ENCODE results near the gene MORC2. TPM values are rescaled to one million over a fixed set of nuclear protein-coding genes. Genes with fewer than 3 reads are reported as not detected.

The MORC2 gene
- total and polyA plus RNA-seq, 9 of the 15 experiments (the other 6 are each of a cell fraction or from before 2014, with no cell fraction given), result 3.3 to 34.7 (median 16.7) TPM

- Histone ChIP-seq H3K4me3 (no peak overlapping the region), H3K9me1 (ENCODE audit: control insufficient read depth, insufficient read depth, low read length) (no peaks in the 10 kb centered on the region), H2AFZ (ENCODE audit: low read depth, low read length) (no peak overlapping the region), H3K36me3 (ENCODE audit: control insufficient read depth, insufficient read depth, low read length) (peaks cover 7% of the 10 kb centered on the region; the same call in 1 of the 3 replicates), H3K9me3 (replicated peaks; ENCODE audit: control insufficient read depth, insufficient read depth, low read depth, low read length) (no peaks in the 10 kb centered on the region), H3K4me1 (replicated peaks in 1 of 2; ENCODE audit: control insufficient read depth in 2 of 2, insufficient read depth in 2 of 2, low read length in 2 of 2) (no peaks in the 10 kb centered on the region), H4K20me1 (replicated peaks; ENCODE audit: control insufficient read depth, insufficient read depth, low read length) (no peaks in the 10 kb centered on the region), H3K27me3 (ENCODE audit: control insufficient read depth in 2 of 2, insufficient read depth in 2 of 2, low read length in 2 of 2) (no peaks in the 10 kb centered on the region), H3K9ac (ENCODE audit: insufficient read depth in 1 of 2, low read depth in 2 of 2, low read length in 2 of 2) (no peak overlapping the region), H3K79me2 (ENCODE audit: control insufficient read depth, insufficient read depth, low read length) (no peaks in the 10 kb centered on the region), H3K4me2 (ENCODE audit: insufficient read depth, low read length) (no peak overlapping the region), H3K27ac (ENCODE audit: extremely low read depth, low read depth, low read length) (no peak overlapping the region)
- FAIRE-seq (no peak), DNase-seq (ENCODE audit: extremely low read depth in 1 of 4, low spot score in 3 of 4) (no peak), ATAC-seq (no peak)
- in situ Hi-C loops (cut with MboI) (no loop called here), intact Hi-C loops (cut with micrococcal nuclease) (no loop called here)
- no TSS peak for BruUV-seq (replicated peaks)
- ChIA-PET POLR2A (interaction anchor here (0.6 kb wide), 1 partner anchor 254 kb away, joined by 4 read pairs; no protein-coding TSS in a partner anchor), CTCF (ENCODE audit: low intra/inter-chr PET ratio) (no interaction called here)
- TF ChIP-seq POLR2A (conservative IDR thresholded peaks at IDR 0.05) (peak; percentile 36; the same call in 1 of the 2 replicates), POLR2G (IDR thresholded peaks at IDR 0.05; ENCODE audit: low read depth, low read length) (peak; percentile 50), SNIP1 (IDR thresholded peaks at IDR 0.05; ENCODE audit: low read depth) (no peak)
- WGBS (ENCODE audit: insufficient coverage, low coverage, missing lambda C conversion rate), result 43% methylated on average over 2 of the region's 6 CpGs
These were observed 60.5 kb downstream of the MORC2 start for GRCh38 chr22:30908051-30908461.

GRCh38 chr22:30906946-30907345, 61.6 kb downstream of the MORC2 start:
- POLR2A ChIA-PET, result interaction anchor here (0.7 to 0.8 kb wide), 2 partner anchors 13 to 15 kb away, joined by 3 to 4 read pairs; no protein-coding TSS in a partner anchor
- in situ Hi-C loops (cut with MboI) (no loop called here), intact Hi-C loops (cut with micrococcal nuclease) (no loop called here)
- no CpG with 5 or more reads among the region's 1 CpG for WGBS (ENCODE audit: insufficient coverage, low coverage, missing lambda C conversion rate)
- H3K4me3 ChIP-seq, result no peak overlapping the region
- no peaks in the 10 kb centered on the region for H3K79me2 ChIP-seq (ENCODE audit: control insufficient read depth, insufficient read depth, low read length)
- H3K9me1 ChIP-seq (ENCODE audit: control insufficient read depth, insufficient read depth, low read length), result no peaks in the 10 kb centered on the region
- H3K9me3 ChIP-seq (replicated peaks; ENCODE audit: control insufficient read depth, insufficient read depth, low read depth, low read length), result no peaks in the 10 kb centered on the region
- H3K4me2 ChIP-seq (ENCODE audit: insufficient read depth, low read length), result no peak overlapping the region
- H4K20me1 ChIP-seq (replicated peaks; ENCODE audit: control insufficient read depth, insufficient read depth, low read length), result no peaks in the 10 kb centered on the region
- ATAC-seq, result no peak
- H3K9ac ChIP-seq (ENCODE audit: insufficient read depth in 1 of 2, low read depth in 2 of 2, low read length in 2 of 2), result no peak overlapping the region
- CTCF ChIA-PET (ENCODE audit: low intra/inter-chr PET ratio), result no interaction called here
- BruUV-seq (replicated peaks), result no TSS peak
- H3K27ac ChIP-seq (ENCODE audit: extremely low read depth, low read depth, low read length), result no peak overlapping the region
- H3K27me3 ChIP-seq (ENCODE audit: control insufficient read depth in 2 of 2, insufficient read depth in 2 of 2, low read length in 2 of 2), result no peaks in the 10 kb centered on the region
- H3K36me3 ChIP-seq (ENCODE audit: control insufficient read depth, insufficient read depth, low read length), result peaks cover 8% of the 10 kb centered on the region; the same call in 1 of the 3 replicates
- DNase-seq (ENCODE audit: extremely low read depth in 1 of 4, low spot score in 3 of 4), result peak in 2 of 4 experiments; percentile 2 to 3
- FAIRE-seq, result no peak
- no peak overlapping the region for H2AFZ ChIP-seq (ENCODE audit: low read depth, low read length)
- H3K4me1 ChIP-seq (replicated peaks in 1 of 2; ENCODE audit: control insufficient read depth in 2 of 2, insufficient read depth in 2 of 2, low read length in 2 of 2), result no peaks in the 10 kb centered on the region
- no peak for TF ChIP-seq ZNF764 (CRISPR knock-in tag; IDR thresholded peaks at IDR 0.05; ENCODE audit: low read depth)
- TF ChIP-seq PPARD (CRISPR knock-in tag; IDR thresholded peaks at IDR 0.05), result no peak
- TF ChIP-seq ZNF507 (tag; conservative IDR thresholded peaks at IDR 0.05), result no peak

Measured in K562 (cell line).